Liver (tissue), 9 donors: ENCODE results near the gene KLHL12. TPM values are rescaled to one million over a fixed set of nuclear protein-coding genes. Genes with fewer than 3 reads are reported as not detected.
A peak's percentile ranks its signal among the peaks of the same experiment; 100 is the strongest.

ENCODE experiments used
- DNase-seq: peaks from one replicate; pipeline ENCODE4 v3.0.0-alpha.2; 2017; ENCODE audit warnings: low spot score
- H3K27ac ChIP-seq, 2 donors: one replicate each; pipeline ENCODE4 v1.7.0; 2013; ENCODE audit warnings: inconsistent platforms in 2 of 2, low read length in 2 of 2, control low read depth in 1 of 2, low read depth in 1 of 2, mild to moderate bottlenecking in 1 of 2
- H3K27me3 ChIP-seq, 4 donors: one replicate each; pipeline versions ENCODE4 v1.6.1 to v1.7.0; 2013; ENCODE audit warnings: low read length in 3 of 4, inconsistent platforms in 1 of 4, mild to moderate bottlenecking in 1 of 4, moderate library complexity in 1 of 4; ENCODE audit not compliant: control insufficient read depth in 4 of 4, insufficient read depth in 4 of 4
- H3K36me3 ChIP-seq, 4 donors: one replicate each; pipeline versions ENCODE4 v1.6.1 to v1.7.0; 2013; ENCODE audit warnings: low read length in 3 of 4, mild to moderate bottlenecking in 3 of 4, low read depth in 1 of 4, moderate library complexity in 1 of 4; ENCODE audit not compliant: control insufficient read depth in 4 of 4, insufficient read depth in 3 of 4
- H3K4me1 ChIP-seq, 4 donors: one replicate each; pipeline versions ENCODE4 v1.6.1 to v1.7.0; 2013; ENCODE audit warnings: low read length in 3 of 4, mild to moderate bottlenecking in 3 of 4, moderate library complexity in 1 of 4; ENCODE audit not compliant: control insufficient read depth in 4 of 4, insufficient read depth in 4 of 4
- H3K4me3 ChIP-seq, 3 donors: one replicate each; pipeline versions ENCODE4 v1.6.1 to v1.7.0; 2013; ENCODE audit warnings: low read length in 3 of 3, control low read depth in 1 of 3, low read depth in 1 of 3, mild to moderate bottlenecking in 1 of 3
- H3K9ac ChIP-seq, 2 donors: one replicate each; pipeline ENCODE4 v1.7.0; 2013; ENCODE audit warnings: low read length in 2 of 2, mild to moderate bottlenecking in 2 of 2, moderate library complexity in 2 of 2, control low read depth in 1 of 2, low read depth in 1 of 2
- H3K9me3 ChIP-seq, 4 donors: one replicate each; pipeline versions ENCODE4 v1.6.1 to v1.7.0; 2013; ENCODE audit warnings: low read length in 3 of 4; ENCODE audit not compliant: control insufficient read depth in 4 of 4
- ATF3 ChIP-seq: IDR thresholded peaks from 2 replicates; pipeline ENCODE4 v1.6.1; 2016; ENCODE audit warnings: antibody characterized with exemption
- EGR1 ChIP-seq, 2 donors: IDR thresholded peaks; 2 replicates each; pipeline ENCODE4 v1.6.1; 2016 to 2018; ENCODE audit warnings: antibody characterized with exemption in 2 of 2, low read depth in 2 of 2
- FOXA1 ChIP-seq: IDR thresholded peaks from 2 replicates; pipeline ENCODE4 v1.6.1; 2016; ENCODE audit warnings: antibody characterized with exemption
- FOXA2 ChIP-seq: IDR thresholded peaks from 2 replicates; pipeline ENCODE4 v1.6.1; 2016; ENCODE audit warnings: antibody characterized with exemption
- GABPA ChIP-seq, 2 donors: IDR thresholded peaks in 1 of 2; conservative IDR thresholded peaks in 1 of 2; 2 replicates each; pipeline ENCODE4 v1.6.1; 2016; ENCODE audit warnings: antibody characterized with exemption in 2 of 2, mild to moderate bottlenecking in 1 of 2, moderate library complexity in 1 of 2
- HNF4A ChIP-seq, 2 donors: conservative IDR thresholded peaks; 2 replicates each; pipeline ENCODE4 v1.6.1; 2016; ENCODE audit warnings: antibody characterized with exemption in 2 of 2, mild to moderate bottlenecking in 2 of 2
- HNF4G ChIP-seq: IDR thresholded peaks from 2 replicates; pipeline ENCODE4 v1.6.1; 2016; ENCODE audit warnings: antibody characterized with exemption
- JUND ChIP-seq, 2 donors: IDR thresholded peaks; 2 replicates each; pipeline ENCODE4 v1.6.1; 2016; ENCODE audit warnings: antibody characterized with exemption in 2 of 2
- NR2F2 ChIP-seq: IDR thresholded peaks from 2 replicates; pipeline ENCODE4 v1.6.1; 2016; ENCODE audit warnings: antibody characterized with exemption
- RAD21 ChIP-seq, 2 donors: IDR thresholded peaks; 2 replicates each; pipeline ENCODE4 v1.6.1; 2016; ENCODE audit warnings: antibody characterized with exemption in 2 of 2, mild to moderate bottlenecking in 2 of 2
- RXRA ChIP-seq, 2 donors: IDR thresholded peaks; 2 replicates each; pipeline ENCODE4 v1.6.1; 2017 to 2018; ENCODE audit warnings: antibody characterized with exemption in 2 of 2, mild to moderate bottlenecking in 1 of 2
- SP1 ChIP-seq: IDR thresholded peaks from 2 replicates; pipeline ENCODE4 v1.6.1; 2018; ENCODE audit warnings: antibody characterized with exemption, mild to moderate bottlenecking
- TAF1 ChIP-seq: conservative IDR thresholded peaks from 2 replicates; pipeline ENCODE4 v1.6.1; 2016; ENCODE audit warnings: antibody characterized with exemption, mild to moderate bottlenecking
- YY1 ChIP-seq: IDR thresholded peaks from 2 replicates; pipeline ENCODE4 v1.6.1; 2016; ENCODE audit warnings: antibody characterized with exemption, mild to moderate bottlenecking
- ZBTB33 ChIP-seq: IDR thresholded peaks from 2 replicates; pipeline ENCODE4 v1.6.1; 2016; ENCODE audit warnings: antibody characterized with exemption
- WGBS: extraction: QIAGEN DNeasy Blood & Tissue Kit; methylation state at CpG from one replicate; pipeline ENCODE4 v1.1.7; 2013; 5-methylcytosine and 5-hydroxymethylcytosine counted together
- polyA plus RNA-seq, 2 donors: library from polyadenylated mRNA; stranded (reverse) in 1 of 2; unstranded in 1 of 2; fragments of 200-250 nt in 1 of 2; fragments of >200 nt in 1 of 2; fragmentation: Nextera tagmentation in 1 of 2; extraction: Ambion mirVana in 1 of 2; gene quantifications; one replicate each; pipeline versions ENCODE4 v1.2.1 to v1.2.3, GENCODE V29; 2013 to 2015
- total RNA-seq, 2 donors: library from RNA; depleted of rRNA; stranded (reverse); fragments of >200 nt; gene quantifications; one replicate each; pipeline ENCODE4 v1.2.3, GENCODE V29; 2014
- TF ChIP-seq, protein P1 (sequence below): IDR thresholded peaks from 2 replicates; pipeline ENCODE4 v1.6.1; 2016; ENCODE audit warnings: antibody characterized with exemption, mild to moderate bottlenecking
- TF ChIP-seq, protein P2 (sequence below): fragments of 150-350 bp; IDR thresholded peaks from 2 replicates; pipeline ENCODE4 v1.5.1; 2017; ENCODE audit warnings: improper control_type of control experiment, low read depth, low read length; ENCODE audit not compliant: missing input control
- TF ChIP-seq, protein P3 (sequence below): IDR thresholded peaks from 2 replicates; pipeline ENCODE4 v1.6.1; 2016; ENCODE audit warnings: antibody characterized with exemption
- donor health status: healthy.
- donor health status: healthy.
- donor health status: healthy.
- donor health status: healthy.
- donor health status: healthy.

The KLHL12 gene
- total and polyA plus RNA-seq, 4 donors = 7.2 to 17.5 (median 10.4) TPM

GRCh38 chr1:202862679-202863560 lies 64.1 kb downstream of the KLHL12 start:
- no peak overlapping the region for H3K27ac ChIP-seq
- no peak for DNase-seq
- no peaks in the 10 kb centered on the region for H3K36me3 ChIP-seq
- no peak overlapping the region for H3K4me3 ChIP-seq
- no peaks in the 10 kb centered on the region for H3K9me3 ChIP-seq
- no peak overlapping the region for H3K9ac ChIP-seq
- H3K4me1 ChIP-seq = peaks cover 1 to 22% (median 15%) of the 10 kb centered on the region in 4 donors
- no peak for TF ChIP-seq ZBTB33
- TF ChIP-seq FOXA2 = no peak
- TF ChIP-seq ATF3 = no peak
- TF ChIP-seq GABPA (IDR thresholded peaks at IDR 0.05 in 1 of 2, conservative IDR thresholded peaks at IDR 0.05 in 1 of 2) = no peak
- no peak for TF ChIP-seq FOXA1
- TF ChIP-seq, protein P1, sequence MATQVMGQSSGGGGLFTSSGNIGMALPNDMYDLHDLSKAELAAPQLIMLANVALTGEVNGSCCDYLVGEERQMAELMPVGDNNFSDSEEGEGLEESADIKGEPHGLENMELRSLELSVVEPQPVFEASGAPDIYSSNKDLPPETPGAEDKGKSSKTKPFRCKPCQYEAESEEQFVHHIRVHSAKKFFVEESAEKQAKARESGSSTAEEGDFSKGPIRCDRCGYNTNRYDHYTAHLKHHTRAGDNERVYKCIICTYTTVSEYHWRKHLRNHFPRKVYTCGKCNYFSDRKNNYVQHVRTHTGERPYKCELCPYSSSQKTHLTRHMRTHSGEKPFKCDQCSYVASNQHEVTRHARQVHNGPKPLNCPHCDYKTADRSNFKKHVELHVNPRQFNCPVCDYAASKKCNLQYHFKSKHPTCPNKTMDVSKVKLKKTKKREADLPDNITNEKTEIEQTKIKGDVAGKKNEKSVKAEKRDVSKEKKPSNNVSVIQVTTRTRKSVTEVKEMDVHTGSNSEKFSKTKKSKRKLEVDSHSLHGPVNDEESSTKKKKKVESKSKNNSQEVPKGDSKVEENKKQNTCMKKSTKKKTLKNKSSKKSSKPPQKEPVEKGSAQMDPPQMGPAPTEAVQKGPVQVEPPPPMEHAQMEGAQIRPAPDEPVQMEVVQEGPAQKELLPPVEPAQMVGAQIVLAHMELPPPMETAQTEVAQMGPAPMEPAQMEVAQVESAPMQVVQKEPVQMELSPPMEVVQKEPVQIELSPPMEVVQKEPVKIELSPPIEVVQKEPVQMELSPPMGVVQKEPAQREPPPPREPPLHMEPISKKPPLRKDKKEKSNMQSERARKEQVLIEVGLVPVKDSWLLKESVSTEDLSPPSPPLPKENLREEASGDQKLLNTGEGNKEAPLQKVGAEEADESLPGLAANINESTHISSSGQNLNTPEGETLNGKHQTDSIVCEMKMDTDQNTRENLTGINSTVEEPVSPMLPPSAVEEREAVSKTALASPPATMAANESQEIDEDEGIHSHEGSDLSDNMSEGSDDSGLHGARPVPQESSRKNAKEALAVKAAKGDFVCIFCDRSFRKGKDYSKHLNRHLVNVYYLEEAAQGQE = no peak
- TF ChIP-seq TAF1 = no peak
- peak; percentile 8 to 22 for TF ChIP-seq RAD21 (IDR thresholded peaks at IDR 0.05)
- TF ChIP-seq, protein P2, sequence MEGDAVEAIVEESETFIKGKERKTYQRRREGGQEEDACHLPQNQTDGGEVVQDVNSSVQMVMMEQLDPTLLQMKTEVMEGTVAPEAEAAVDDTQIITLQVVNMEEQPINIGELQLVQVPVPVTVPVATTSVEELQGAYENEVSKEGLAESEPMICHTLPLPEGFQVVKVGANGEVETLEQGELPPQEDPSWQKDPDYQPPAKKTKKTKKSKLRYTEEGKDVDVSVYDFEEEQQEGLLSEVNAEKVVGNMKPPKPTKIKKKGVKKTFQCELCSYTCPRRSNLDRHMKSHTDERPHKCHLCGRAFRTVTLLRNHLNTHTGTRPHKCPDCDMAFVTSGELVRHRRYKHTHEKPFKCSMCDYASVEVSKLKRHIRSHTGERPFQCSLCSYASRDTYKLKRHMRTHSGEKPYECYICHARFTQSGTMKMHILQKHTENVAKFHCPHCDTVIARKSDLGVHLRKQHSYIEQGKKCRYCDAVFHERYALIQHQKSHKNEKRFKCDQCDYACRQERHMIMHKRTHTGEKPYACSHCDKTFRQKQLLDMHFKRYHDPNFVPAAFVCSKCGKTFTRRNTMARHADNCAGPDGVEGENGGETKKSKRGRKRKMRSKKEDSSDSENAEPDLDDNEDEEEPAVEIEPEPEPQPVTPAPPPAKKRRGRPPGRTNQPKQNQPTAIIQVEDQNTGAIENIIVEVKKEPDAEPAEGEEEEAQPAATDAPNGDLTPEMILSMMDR = no peak
- peak in 1 of 2 donors; percentile 16 for TF ChIP-seq JUND (IDR thresholded peaks at IDR 0.05)
- TF ChIP-seq YY1 = no peak
- peak; percentile 93 to 95 for TF ChIP-seq HNF4A (conservative IDR thresholded peaks at IDR 0.05)
- peak in 1 of 2 donors; percentile 47 for TF ChIP-seq RXRA (IDR thresholded peaks at IDR 0.05)
- peak; percentile 79 for TF ChIP-seq HNF4G
- TF ChIP-seq, protein P3, sequence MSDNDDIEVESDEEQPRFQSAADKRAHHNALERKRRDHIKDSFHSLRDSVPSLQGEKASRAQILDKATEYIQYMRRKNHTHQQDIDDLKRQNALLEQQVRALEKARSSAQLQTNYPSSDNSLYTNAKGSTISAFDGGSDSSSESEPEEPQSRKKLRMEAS = no peak
- peak; percentile 75 for TF ChIP-seq SP1
- TF ChIP-seq NR2F2 = peak; percentile 18
- no peak for TF ChIP-seq EGR1 (IDR thresholded peaks at IDR 0.05; ENCODE audit: low read depth in 2 of 2)
- 41% methylated on average over 5 of the region's 5 CpGs for WGBS
- H3K27me3 ChIP-seq = no peaks in the 10 kb centered on the region
